Effector memory CD8-positive, alpha-beta T cell (primary cell): ENCODE measurements around the gene RPS6KA5.

Experiments used
- ATAC-seq: fragments of 150-1000 bp; cut with Tn5 transposase; replicated peaks from 2 replicates; pipeline ENCODE4 v1.10.0; 2021; ENCODE audit warnings: mild to moderate bottlenecking, moderate library complexity
- DNase-seq, 3 experiments: peaks; one replicate each; pipeline ENCODE4 v3.0.0; 2021
- H3K27ac Mint-ChIP-seq, 2 donors: one replicate each; pipeline ENCODE4 v1.8.0; 2022; ENCODE audit warnings: mild to moderate bottlenecking in 2 of 2, mixed read lengths in 2 of 2, moderate library complexity in 2 of 2
- H3K27me3 Mint-ChIP-seq, 2 donors: one replicate each; pipeline ENCODE4 v1.8.0; 2022; ENCODE audit warnings: mixed read lengths in 2 of 2
- H3K36me3 Mint-ChIP-seq: one replicate; pipeline ENCODE4 v1.8.0; 2022; ENCODE audit warnings: mild to moderate bottlenecking, moderate library complexity, mixed read lengths; ENCODE audit not compliant: insufficient read depth
- H3K4me1 Mint-ChIP-seq, 2 donors: one replicate each; pipeline ENCODE4 v1.8.0; 2022; ENCODE audit warnings: low read depth in 2 of 2, mixed read lengths in 2 of 2
- H3K4me3 Mint-ChIP-seq, 2 donors: one replicate each; pipeline ENCODE4 v1.8.0; 2022; ENCODE audit warnings: mild to moderate bottlenecking in 2 of 2, mixed read lengths in 2 of 2, moderate library complexity in 2 of 2
- H3K9me3 Mint-ChIP-seq, 2 donors: one replicate each; pipeline ENCODE4 v1.8.0; 2022; ENCODE audit warnings: mixed read lengths in 2 of 2

RPS6KA5 gene

GRCh38 chr14:91010153-91010533, 50.3 kb downstream of the RPS6KA5 start:
- H3K4me1 Mint-ChIP-seq = peaks cover 19 to 25% of the 10 kb centered on the region in 2 donors
- DNase-seq (no peak), ATAC-seq (no peak)
- no peaks in the 10 kb centered on the region for H3K27me3 Mint-ChIP-seq
- no peaks in the 10 kb centered on the region for H3K36me3 Mint-ChIP-seq
- no peak overlapping the region for H3K27ac Mint-ChIP-seq
- H3K4me3 Mint-ChIP-seq = no peak overlapping the region
- H3K9me3 Mint-ChIP-seq = no peaks in the 10 kb centered on the region

DNA sequence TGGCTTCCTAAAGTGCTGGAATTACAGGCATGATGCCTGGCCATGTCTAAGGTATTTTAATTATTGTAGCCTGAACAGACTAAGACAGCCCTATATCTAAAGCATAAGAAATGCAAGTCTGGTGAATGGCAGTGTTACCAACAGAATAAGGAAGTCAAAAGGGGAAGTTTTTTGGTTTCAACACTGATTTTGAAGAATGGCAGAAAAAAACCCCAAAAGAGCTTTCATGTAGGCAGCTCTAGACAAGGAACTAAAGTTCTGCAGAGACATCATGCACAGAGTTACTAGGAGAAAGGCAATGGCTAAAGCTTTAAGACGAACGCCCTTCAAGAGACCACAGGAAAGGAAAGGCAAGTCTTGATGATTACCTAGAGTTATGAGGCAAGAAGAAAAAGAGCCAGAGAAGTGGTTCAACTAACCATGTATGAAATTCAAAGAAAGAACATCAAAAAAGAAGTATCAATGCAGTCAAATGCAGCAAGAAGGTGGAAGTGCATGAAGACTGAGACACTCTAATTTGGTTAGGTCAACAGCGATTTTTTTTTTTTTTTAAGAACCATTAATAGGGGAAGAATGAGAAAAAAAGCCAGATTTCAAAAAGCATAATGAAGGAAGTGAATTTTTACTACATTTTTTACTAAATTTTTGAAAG, 50.8 kb downstream of the RPS6KA5 start:
- H3K27ac Mint-ChIP-seq = peak overlapping the region in 1 of 2 donors; percentile 19
- H3K27me3 Mint-ChIP-seq = no peaks in the 10 kb centered on the region
- no peaks in the 10 kb centered on the region for H3K9me3 Mint-ChIP-seq
- H3K4me3 Mint-ChIP-seq = no peak overlapping the region
- H3K36me3 Mint-ChIP-seq = no peaks in the 10 kb centered on the region
- ATAC-seq (peak; percentile 63), DNase-seq (no peak)
- peaks cover 19 to 26% of the 10 kb centered on the region in 2 donors for H3K4me1 Mint-ChIP-seq

DNA sequence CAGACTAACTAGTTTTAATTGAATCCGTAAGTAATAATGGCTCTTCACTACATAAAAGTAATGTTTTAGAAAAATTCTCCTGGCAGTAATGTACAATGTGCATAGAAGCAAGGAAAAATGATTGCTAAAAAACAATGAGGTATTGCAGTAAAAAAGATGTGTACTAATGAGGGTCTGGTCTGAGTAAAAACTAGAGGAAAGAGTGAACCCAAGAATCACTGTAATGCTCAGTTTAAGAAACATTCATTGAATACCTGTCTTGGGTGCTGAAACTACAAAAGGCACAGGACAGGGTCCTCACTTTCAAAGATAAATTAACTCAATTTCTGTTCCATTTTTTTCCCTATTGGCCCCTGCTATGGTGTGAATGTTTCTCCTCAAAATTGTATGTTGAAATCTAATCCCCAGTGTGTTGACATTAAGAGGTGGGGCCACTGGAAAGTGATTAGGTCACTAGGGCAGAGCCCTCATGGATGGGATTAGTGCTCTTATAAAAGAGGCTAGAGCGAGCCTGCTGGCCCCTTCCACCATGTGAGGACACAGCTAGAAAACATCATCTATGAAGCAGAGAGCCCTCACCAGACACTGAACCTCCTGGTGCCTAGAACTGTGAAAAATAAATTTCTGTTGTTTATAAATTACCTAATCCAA, 51.6 kb downstream of the RPS6KA5 start:
- Mint-ChIP-seq H3K27ac (peak overlapping the region in 1 of 2 donors; percentile 19), H3K4me3 (no peak overlapping the region), H3K36me3 (no peaks in the 10 kb centered on the region), H3K9me3 (no peaks in the 10 kb centered on the region), H3K4me1 (peaks cover 19 to 26% of the 10 kb centered on the region in 2 donors), H3K27me3 (no peaks in the 10 kb centered on the region)
- ATAC-seq (no peak), DNase-seq (no peak)

DNA sequence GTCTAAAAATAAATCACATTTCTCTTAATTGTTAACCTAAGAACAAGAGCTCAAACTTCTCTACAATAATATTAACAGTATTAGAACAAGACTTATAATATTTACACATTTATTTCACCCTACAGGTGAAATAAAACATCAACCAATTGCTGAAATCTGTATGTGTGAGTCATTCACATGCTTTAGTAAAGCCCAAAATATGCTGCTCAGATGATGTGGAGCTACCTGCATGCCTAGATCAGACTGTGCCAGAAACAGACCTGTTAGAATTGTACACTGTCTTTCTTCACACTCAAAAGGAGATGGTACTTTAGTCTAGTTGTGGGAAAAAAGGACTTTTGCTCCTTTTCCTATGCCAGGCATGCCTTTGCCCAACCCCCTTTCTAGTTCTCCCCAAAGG, 54.7 kb downstream of the RPS6KA5 start:
- H3K4me1 Mint-ChIP-seq = peaks cover 15 to 27% of the 10 kb centered on the region in 2 donors
- H3K4me3 Mint-ChIP-seq = no peak overlapping the region
- H3K36me3 Mint-ChIP-seq = no peaks in the 10 kb centered on the region
- DNase-seq (no peak), ATAC-seq (no peak)
- H3K27me3 Mint-ChIP-seq = no peaks in the 10 kb centered on the region
- peak overlapping the region; percentile 23 to 55 for H3K27ac Mint-ChIP-seq
- H3K9me3 Mint-ChIP-seq = no peaks in the 10 kb centered on the region

GRCh38 chr14:91004987-91005386, 55.5 kb downstream of the RPS6KA5 start:
- H3K4me3 Mint-ChIP-seq = no peak overlapping the region
- H3K27ac Mint-ChIP-seq = no peak overlapping the region
- peaks cover 11 to 22% of the 10 kb centered on the region in 2 donors for H3K4me1 Mint-ChIP-seq
- H3K27me3 Mint-ChIP-seq = no peaks in the 10 kb centered on the region
- H3K9me3 Mint-ChIP-seq = no peaks in the 10 kb centered on the region
- ATAC-seq (no peak), DNase-seq (no peak)
- peaks cover 3% of the 10 kb centered on the region for H3K36me3 Mint-ChIP-seq

DNA sequence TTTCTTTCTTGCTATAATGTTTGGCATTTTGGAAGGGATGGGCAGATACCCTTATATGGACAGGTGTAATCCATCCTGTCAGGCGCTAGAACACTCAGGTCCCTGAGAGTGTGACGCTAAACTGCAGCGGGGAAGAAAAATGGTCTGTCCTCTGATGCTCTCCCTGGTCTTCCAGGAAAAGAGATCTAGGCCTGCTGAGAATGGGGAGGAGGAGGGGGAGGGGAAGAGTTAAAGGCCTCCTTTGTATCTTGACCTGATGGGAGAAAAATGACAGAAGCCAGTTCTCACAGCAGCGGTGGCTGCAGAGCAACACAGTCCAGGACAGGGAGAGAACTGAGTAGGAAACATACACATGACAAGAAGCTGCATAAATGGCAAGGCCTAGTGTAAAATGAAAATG, 61.1 kb downstream of the RPS6KA5 start:
- DNase-seq (no peak), ATAC-seq (no peak)
- Mint-ChIP-seq H3K27me3 (no peaks in the 10 kb centered on the region), H3K4me3 (no peak overlapping the region), H3K4me1 (peaks cover 0 to 5% of the 10 kb centered on the region in 2 donors), H3K27ac (peak overlapping the region in 1 of 2 donors; percentile 19), H3K9me3 (no peaks in the 10 kb centered on the region), H3K36me3 (peaks cover 26% of the 10 kb centered on the region)

DNA sequence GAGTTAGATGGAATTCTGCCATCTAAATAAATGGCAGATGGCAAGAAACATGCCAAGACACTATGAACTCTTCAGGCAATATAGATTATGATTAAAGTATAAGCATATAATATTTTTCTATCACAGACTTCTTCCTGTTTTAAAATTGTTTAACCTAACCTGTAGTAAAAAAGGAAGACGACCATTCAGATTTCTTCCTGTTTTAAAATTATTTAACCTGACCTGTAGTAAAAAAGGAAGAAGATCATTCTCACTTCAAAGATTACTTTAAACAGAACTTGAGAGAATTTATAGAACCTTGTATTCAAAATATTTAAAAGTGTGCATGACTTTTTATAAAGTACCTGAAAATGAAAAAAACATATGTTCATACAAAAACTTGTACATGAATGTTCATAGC, 63.5 kb downstream of the RPS6KA5 start:
- Mint-ChIP-seq H3K9me3 (no peaks in the 10 kb centered on the region), H3K4me3 (no peak overlapping the region), H3K27me3 (no peaks in the 10 kb centered on the region), H3K36me3 (peaks cover 29% of the 10 kb centered on the region), H3K4me1 (peaks cover 0 to 1% of the 10 kb centered on the region in 2 donors), H3K27ac (no peak overlapping the region)
- DNase-seq (no peak), ATAC-seq (no peak)

DNA sequence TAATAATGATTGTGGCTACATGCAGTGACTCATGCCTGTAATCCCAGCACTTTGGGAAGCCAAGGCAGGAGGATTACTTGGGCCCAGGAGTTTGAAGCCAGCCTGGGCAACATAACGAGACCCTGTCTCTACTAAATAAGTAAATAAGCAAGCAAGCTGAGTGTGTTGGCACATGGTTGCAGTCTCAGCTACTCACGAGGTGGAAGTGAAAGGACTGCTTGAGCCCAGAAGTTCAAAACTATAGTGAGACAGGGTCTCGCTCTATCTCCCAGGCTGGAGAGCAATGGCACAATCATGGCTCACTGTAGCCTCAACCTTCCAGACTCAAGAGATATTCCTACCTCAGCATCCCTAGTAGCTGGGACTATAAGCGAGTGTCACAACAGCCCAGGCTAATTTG, 64.7 kb downstream of the RPS6KA5 start:
- ATAC-seq = no peak
- H3K27me3 Mint-ChIP-seq = no peaks in the 10 kb centered on the region
- no peak for DNase-seq
- peaks cover 0 to 1% of the 10 kb centered on the region in 2 donors for H3K4me1 Mint-ChIP-seq
- peaks cover 35% of the 10 kb centered on the region for H3K36me3 Mint-ChIP-seq
- H3K27ac Mint-ChIP-seq = peak overlapping the region in 1 of 2 donors; percentile 52
- no peak overlapping the region for H3K4me3 Mint-ChIP-seq
- no peaks in the 10 kb centered on the region for H3K9me3 Mint-ChIP-seq

- no peak overlapping the region for H3K4me3 Mint-ChIP-seq
- DNase-seq (no peak), ATAC-seq (no peak)
- H3K27ac Mint-ChIP-seq = no peak overlapping the region
- no peaks in the 10 kb centered on the region for H3K9me3 Mint-ChIP-seq
- no peaks in the 10 kb centered on the region for H3K27me3 Mint-ChIP-seq
- peaks cover 4 to 6% of the 10 kb centered on the region in 2 donors for H3K4me1 Mint-ChIP-seq
- H3K36me3 Mint-ChIP-seq = peaks cover 28% of the 10 kb centered on the region
These were observed 66.6 kb downstream of the RPS6KA5 start for GRCh38 chr14:90993792-90994191.

DNA sequence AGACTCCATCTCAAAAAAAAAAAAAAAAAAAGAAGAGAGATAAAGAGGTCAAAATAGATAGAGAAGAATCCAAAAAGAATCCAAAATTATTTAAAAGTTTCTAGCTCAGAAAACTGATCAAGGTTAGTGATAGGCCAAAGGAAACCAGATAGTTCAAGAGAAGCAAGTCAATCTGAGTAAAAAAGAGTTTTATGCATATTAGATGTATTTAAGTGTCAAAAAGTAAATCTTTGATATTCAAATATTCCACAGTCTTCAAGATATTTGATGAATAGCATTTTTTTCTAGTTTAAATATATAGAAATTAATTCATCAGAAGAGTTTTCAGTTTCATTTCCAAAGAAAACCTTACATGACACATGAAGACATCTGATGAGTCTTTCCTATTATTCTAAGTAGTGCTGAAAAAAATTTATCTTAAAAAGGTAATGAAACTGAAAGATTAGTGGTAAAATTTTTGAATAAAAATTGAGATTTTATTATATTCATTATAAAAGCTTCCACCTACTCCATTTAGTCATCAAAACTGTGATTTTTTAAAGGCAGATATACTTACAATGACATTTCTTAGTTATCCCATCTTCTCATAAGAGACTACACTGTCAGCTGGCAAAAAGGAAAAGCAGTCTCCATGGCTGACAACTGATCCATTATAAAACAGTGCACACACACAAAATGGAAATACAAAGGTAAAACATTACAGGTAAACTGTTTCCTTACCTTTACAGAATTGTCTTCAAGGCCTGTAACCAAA, 68.6 kb downstream of the RPS6KA5 start:
- ATAC-seq (no peak), DNase-seq (no peak)
- Mint-ChIP-seq H3K36me3 (peaks cover 18% of the 10 kb centered on the region), H3K9me3 (no peaks in the 10 kb centered on the region), H3K27ac (peak overlapping the region; percentile 79 to 80), H3K4me3 (no peak overlapping the region), H3K27me3 (no peaks in the 10 kb centered on the region), H3K4me1 (peaks cover 6% of the 10 kb centered on the region in 2 donors)

- no peaks in the 10 kb centered on the region for H3K9me3 Mint-ChIP-seq
- peaks cover 9 to 10% of the 10 kb centered on the region in 2 donors for H3K4me1 Mint-ChIP-seq
- no peak overlapping the region for H3K4me3 Mint-ChIP-seq
- no peak for DNase-seq
- no peak for ATAC-seq
- H3K36me3 Mint-ChIP-seq = peaks cover 16% of the 10 kb centered on the region
- no peaks in the 10 kb centered on the region for H3K27me3 Mint-ChIP-seq
- no peak overlapping the region for H3K27ac Mint-ChIP-seq
These were observed 70.3 kb downstream of the RPS6KA5 start for GRCh38 chr14:90990141-90990540.

DNA sequence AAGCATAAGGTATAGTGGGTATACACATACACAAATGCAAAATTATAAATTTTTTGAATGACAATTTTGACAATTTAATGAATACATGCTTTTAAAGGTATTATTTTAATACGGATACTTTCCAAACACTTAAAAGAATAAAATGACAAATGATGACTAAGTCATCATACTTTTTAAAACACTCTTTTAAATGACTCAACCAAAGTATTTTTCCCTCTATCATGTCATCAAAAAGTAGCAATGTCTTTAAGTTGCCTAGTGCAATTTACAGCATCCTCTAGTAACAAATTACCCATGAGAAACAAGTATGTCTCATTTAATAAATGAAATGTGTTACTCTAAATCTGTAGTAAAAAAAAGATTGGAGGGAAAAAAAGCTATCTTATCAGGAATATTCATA, 73.3 kb downstream of the RPS6KA5 start:
- H3K27ac Mint-ChIP-seq = no peak overlapping the region
- ATAC-seq (no peak), DNase-seq (no peak)
- H3K27me3 Mint-ChIP-seq = no peaks in the 10 kb centered on the region
- H3K4me1 Mint-ChIP-seq = peaks cover 7 to 10% of the 10 kb centered on the region in 2 donors
- H3K9me3 Mint-ChIP-seq = no peaks in the 10 kb centered on the region
- peaks cover 9% of the 10 kb centered on the region for H3K36me3 Mint-ChIP-seq
- H3K4me3 Mint-ChIP-seq = no peak overlapping the region

GRCh38 chr14:90986510-90986909, 73.9 kb downstream of the RPS6KA5 start:
- Mint-ChIP-seq H3K4me1 (peaks cover 7 to 10% of the 10 kb centered on the region in 2 donors), H3K4me3 (no peak overlapping the region), H3K27me3 (no peaks in the 10 kb centered on the region), H3K36me3 (peaks cover 6% of the 10 kb centered on the region), H3K9me3 (no peaks in the 10 kb centered on the region), H3K27ac (no peak overlapping the region)
- ATAC-seq (no peak), DNase-seq (no peak)
